Activated naive CD4-positive, alpha-beta T cell treated with anti-CD3 and anti-CD28 coated beads, Interleukin-2, amount 10 ng/mL, durations not matched to agents 7 days and 5 days (primary cell): Measurements from ENCODE around the gene SENP3.

ENCODE experiments used
- CTCF ChIA-PET: fragments of 350-600 bp; sonication (Branson Sonifier 250); formaldehyde crosslinking; loops from one replicate; lab custom pipeline; 2021; ENCODE audit warnings: antibody characterized with exemption; lab: Charles Lee
- DNase-seq: peaks from one replicate; pipeline ENCODE4 v3.0.0-alpha.2; 2020
- H3K27ac Mint-ChIP-seq: one replicate; pipeline ENCODE4 v1.8.0; 2021; ENCODE audit warnings: mild to moderate bottlenecking, moderate library complexity, mixed read lengths
- H3K27me3 Mint-ChIP-seq: one replicate; pipeline ENCODE4 v1.8.0; 2021; ENCODE audit warnings: mild to moderate bottlenecking, mixed read lengths
- H3K36me3 Mint-ChIP-seq: one replicate; pipeline ENCODE4 v1.8.0; 2021; ENCODE audit warnings: mixed read lengths
- H3K4me1 Mint-ChIP-seq: one replicate; pipeline ENCODE4 v1.8.0; 2021; ENCODE audit warnings: mixed read lengths
- H3K4me3 Mint-ChIP-seq: one replicate; pipeline ENCODE4 v1.8.0; 2021; ENCODE audit warnings: mild to moderate bottlenecking, moderate library complexity, mixed read lengths
- H3K9me3 Mint-ChIP-seq: one replicate; pipeline ENCODE4 v1.8.0; 2021; ENCODE audit warnings: mixed read lengths

Gene SENP3

DNA sequence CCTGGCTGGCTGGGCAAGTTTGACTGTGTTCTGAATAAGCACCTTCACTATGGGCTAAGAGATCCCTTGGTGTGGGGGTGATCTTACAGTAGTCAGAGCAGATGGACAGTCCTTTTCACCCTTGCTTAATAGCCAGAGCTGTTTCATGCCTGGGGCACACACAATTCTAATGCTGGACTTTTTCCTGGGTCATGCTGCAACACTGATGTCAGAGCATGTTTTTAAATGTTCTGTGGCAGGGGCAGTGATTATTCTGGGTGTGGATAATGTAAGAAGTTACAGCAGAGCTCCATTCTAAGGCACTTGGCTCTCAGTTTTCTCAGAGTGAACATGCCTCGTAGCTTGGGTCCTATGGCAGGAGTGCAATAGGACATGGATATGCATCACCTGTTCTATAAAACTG is 13.8 kb downstream of the SENP3 start:
- Mint-ChIP-seq H3K36me3 (peaks cover 85% of the 10 kb centered on the region), H3K4me1 (peaks cover 87% of the 10 kb centered on the region), H3K27ac (peak overlapping the region; percentile 49), H3K27me3 (peaks cover 9% of the 10 kb centered on the region), H3K4me3 (peak overlapping the region; percentile 94), H3K9me3 (no peaks in the 10 kb centered on the region)
- DNase-seq: no peak
- CTCF ChIA-PET: interaction anchor here (1.7 to 1.9 kb wide), 3 partner anchors 14 to 112 kb away, joined by 5 to 9 read pairs (median 6); partner anchors contain the start of genes SENP3, TP53 and WRAP53

DNA sequence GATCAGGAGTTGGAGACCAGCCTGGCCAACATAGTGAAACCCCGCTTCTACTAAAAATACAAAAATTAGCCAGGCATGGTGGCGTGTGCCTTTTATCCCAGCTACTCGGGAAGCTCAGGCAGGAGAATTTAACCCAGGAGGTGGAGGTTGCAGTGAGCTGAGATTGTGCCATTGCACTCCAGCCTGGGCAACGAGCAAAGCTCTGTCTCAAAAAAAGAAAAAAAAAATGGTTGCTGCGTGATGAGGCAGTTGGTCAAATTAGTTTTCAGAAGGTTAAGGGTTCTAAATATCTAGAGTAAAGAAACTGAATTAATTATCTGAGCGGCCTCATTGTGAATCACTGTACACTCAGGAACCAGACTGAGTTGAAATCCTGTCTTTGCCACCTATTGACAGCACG is 14.2 kb downstream of the SENP3 start:
- H3K27ac Mint-ChIP-seq: peak overlapping the region; percentile 49
- peaks cover 84% of the 10 kb centered on the region for H3K36me3 Mint-ChIP-seq
- no peak for DNase-seq
- H3K27me3 Mint-ChIP-seq: peaks cover 9% of the 10 kb centered on the region
- peak overlapping the region; percentile 94 for H3K4me3 Mint-ChIP-seq
- no peaks in the 10 kb centered on the region for H3K9me3 Mint-ChIP-seq
- peaks cover 88% of the 10 kb centered on the region for H3K4me1 Mint-ChIP-seq
- CTCF ChIA-PET: interaction anchor here (1.9 kb wide), 2 partner anchors 15 to 111 kb away, joined by 6 to 9 read pairs; partner anchors contain the start of genes SENP3, TP53 and WRAP53

DNA sequence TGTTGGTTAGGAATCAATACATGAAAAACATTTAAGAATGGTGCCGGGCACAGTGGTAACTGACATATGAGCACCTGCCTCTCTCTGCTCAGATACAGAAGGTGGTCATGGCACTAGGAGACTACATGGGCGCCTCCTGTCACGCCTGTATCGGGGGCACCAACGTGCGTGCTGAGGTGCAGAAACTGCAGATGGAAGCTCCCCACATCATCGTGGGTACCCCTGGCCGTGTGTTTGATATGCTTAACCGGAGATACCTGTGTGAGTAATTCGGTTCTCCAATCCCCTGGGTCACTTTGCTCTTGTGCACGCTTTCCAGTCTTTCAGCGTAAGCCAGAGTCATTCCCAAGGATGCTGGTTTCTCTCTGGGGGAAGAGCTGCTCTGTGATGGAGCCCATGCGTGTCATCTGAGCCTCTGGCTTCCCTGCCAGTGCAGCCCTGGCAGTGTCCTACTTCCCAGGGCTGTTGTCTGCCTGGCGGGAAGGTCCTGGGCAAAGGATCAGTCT is 14.8 kb downstream of the SENP3 start:
- CTCF ChIA-PET: interaction anchor here (1.9 kb wide), 1 partner anchor 111 kb away, joined by 6 read pairs; the partner anchor contains the start of genes TP53 and WRAP53
- no peak for DNase-seq
- Mint-ChIP-seq H3K27me3 (peaks cover 9% of the 10 kb centered on the region), H3K36me3 (peaks cover 83% of the 10 kb centered on the region), H3K4me1 (peaks cover 88% of the 10 kb centered on the region), H3K4me3 (no peak overlapping the region), H3K9me3 (no peaks in the 10 kb centered on the region), H3K27ac (peak overlapping the region; percentile 49)

DNA sequence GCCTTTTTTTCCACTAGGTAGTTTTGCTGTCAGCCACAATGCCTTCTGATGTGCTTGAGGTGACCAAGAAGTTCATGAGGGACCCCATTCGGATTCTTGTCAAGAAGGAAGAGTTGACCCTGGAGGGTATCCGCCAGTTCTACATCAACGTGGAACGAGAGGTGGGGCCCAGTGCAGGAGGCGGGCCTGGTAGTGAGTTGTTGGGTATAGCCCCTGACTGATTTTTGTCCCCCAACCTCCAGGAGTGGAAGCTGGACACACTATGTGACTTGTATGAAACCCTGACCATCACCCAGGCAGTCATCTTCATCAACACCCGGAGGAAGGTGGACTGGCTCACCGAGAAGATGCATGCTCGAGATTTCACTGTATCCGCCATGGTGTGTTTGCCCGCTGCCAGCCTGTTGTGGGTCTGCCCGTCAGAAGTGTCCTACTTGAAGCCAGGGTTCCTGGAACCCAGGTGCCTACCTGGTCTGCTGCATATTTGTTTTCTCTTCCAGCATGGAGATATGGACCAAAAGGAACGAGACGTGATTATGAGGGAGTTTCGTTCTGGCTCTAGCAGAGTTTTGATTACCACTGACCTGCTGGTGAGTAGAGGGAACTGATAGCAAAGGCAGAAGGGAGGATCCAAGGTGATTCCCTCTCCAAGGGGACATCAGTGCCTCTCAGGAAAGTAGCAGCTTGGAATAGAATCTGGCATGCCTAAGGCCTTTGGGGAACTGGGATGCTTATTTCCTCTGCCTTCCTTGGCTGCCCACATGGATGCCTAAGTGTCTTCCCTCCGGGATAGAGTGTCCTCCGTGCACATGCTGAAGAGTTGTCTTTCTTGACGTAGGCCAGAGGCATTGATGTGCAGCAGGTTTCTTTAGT is 15.8 kb downstream of the SENP3 start:
- Mint-ChIP-seq H3K27ac (peak overlapping the region; percentile 87), H3K4me3 (no peak overlapping the region), H3K9me3 (no peaks in the 10 kb centered on the region), H3K4me1 (peaks cover 90% of the 10 kb centered on the region), H3K27me3 (peaks cover 8% of the 10 kb centered on the region), H3K36me3 (peaks cover 81% of the 10 kb centered on the region)
- no peak for DNase-seq
- CTCF ChIA-PET: interaction anchor here (1.9 kb wide), 1 partner anchor 110 kb away, joined by 6 read pairs; the partner anchor contains the start of genes TP53 and WRAP53

DNA sequence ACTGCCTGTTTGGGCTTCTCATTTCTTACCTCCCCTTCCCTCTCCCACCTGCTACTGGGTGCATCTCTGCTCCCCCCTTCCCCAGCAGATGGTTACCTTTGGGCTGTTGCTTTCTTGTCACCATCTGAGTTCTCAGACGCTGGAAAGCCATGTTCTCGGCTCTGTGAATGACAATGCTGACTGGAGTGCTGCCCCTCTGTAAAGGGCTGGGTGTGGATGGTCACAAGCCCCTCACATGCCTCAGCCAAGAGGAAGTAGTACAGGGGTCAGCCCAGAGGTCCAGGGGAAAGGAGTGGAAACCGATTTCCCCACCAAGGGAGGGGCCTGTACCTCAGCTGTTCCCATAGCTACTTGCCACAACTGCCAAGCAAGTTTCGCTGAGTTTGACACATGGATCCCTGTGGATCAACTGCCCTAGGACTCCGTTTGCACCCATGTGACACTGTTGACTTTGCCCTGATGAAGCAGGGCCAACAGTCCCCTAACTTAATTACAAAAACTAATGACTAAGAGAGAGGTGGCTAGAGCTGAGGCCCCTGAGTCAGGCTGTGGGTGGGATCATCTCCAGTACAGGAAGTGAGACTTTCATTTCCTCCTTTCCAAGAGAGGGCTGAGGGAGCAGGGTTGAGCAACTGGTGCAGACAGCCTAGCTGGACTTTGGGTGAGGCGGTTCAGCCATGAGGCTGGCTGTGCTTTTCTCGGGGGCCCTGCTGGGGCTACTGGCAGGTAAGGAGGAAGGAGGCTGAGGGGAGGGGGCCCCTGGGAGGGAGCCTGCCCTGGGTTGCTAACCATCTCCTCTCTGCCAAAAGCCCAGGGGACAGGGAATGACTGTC is 17.5 kb downstream of the SENP3 start, which contains the start of gene CD68:
CD68 (plus strand) TSS at position 638 of the 833 bp plus-strand sequence; CDS start at position 678, 40 bp downstream.
- H3K9me3 Mint-ChIP-seq: no peaks in the 10 kb centered on the region
- H3K27me3 Mint-ChIP-seq: no peaks in the 10 kb centered on the region
- CTCF ChIA-PET: interaction anchor here (1.2 to 1.3 kb wide), 2 partner anchors 10 to 35 kb away, joined by 3 read pairs; partner anchors contain the start of genes FXR2 and SOX15
- DNase-seq: peak; percentile 64
- peak within 1 kb of the TSS; percentile 87 for H3K27ac Mint-ChIP-seq
- peak within 1 kb of the TSS; percentile 58 for H3K4me3 Mint-ChIP-seq
- H3K36me3 Mint-ChIP-seq: peaks cover 75% of the 10 kb centered on the region
- peaks cover 91% of the 10 kb centered on the region for H3K4me1 Mint-ChIP-seq

DNA sequence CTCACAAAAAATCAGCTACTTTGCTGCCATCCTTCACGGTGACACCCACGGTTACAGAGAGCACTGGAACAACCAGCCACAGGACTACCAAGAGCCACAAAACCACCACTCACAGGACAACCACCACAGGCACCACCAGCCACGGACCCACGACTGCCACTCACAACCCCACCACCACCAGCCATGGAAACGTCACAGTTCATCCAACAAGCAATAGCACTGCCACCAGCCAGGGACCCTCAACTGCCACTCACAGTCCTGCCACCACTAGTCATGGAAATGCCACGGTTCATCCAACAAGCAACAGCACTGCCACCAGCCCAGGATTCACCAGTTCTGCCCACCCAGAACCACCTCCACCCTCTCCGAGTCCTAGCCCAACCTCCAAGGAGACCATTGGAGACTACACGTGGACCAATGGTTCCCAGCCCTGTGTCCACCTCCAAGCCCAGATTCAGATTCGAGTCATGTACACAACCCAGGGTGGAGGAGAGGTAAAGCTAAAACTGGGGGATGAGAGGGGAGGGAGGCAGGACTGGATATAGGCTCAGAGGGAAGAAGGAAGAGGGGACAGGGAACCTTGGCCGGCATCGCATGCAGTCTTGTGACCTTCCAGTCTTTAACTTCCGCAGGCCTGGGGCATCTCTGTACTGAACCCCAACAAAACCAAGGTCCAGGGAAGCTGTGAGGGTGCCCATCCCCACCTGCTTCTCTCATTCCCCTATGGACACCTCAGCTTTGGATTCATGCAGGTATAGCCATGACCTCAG is 18.3 kb downstream of the SENP3 start:
- DNase-seq: no peak
- peak overlapping the region; percentile 87 for H3K27ac Mint-ChIP-seq
- CTCF ChIA-PET: interaction anchor here (1.0 to 1.3 kb wide), 3 partner anchors 10 to 93 kb away, joined by 3 to 6 read pairs (median 3); partner anchors contain the start of genes FXR2 and SOX15
- peaks cover 69% of the 10 kb centered on the region for H3K36me3 Mint-ChIP-seq
- peak overlapping the region; percentile 52 for H3K4me3 Mint-ChIP-seq
- no peaks in the 10 kb centered on the region for H3K9me3 Mint-ChIP-seq
- H3K4me1 Mint-ChIP-seq: peaks cover 90% of the 10 kb centered on the region
- no peaks in the 10 kb centered on the region for H3K27me3 Mint-ChIP-seq

DNA sequence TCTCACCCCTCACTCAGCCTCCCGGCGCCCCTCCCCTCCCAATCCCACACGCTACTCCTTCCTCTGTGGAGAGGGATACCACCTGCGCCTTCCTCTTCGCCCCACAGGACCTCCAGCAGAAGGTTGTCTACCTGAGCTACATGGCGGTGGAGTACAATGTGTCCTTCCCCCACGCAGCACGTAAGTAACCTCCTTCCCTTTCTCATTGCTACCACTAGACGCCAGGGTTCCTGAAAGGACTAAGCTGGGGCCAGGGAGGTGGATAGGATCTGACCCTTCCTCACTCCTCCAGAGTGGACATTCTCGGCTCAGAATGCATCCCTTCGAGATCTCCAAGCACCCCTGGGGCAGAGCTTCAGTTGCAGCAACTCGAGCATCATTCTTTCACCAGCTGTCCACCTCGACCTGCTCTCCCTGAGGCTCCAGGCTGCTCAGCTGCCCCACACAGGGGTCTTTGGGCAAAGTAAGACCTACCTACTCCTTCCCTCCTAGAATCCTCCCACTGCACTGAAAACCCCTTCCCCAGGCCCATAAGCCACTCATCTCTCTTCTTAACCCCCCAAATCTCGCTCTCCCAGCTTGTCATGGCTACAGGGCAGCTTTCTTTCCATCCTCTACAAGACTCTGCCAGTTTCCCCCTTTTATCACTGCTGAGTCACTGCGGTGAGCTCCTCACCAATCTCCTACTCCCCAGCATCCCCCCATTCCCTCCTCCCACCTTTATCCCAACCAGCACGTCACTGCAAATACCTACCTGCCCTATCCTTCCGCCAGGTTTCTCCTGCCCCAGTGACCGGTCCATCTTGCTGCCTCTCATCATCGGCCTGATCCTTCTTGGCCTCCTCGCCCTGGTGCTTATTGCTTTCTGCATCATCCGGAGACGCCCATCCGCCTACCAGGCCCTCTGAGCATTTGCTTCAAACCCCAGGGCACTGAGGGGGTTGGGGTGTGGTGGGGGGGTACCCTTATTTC is 19.2 kb downstream of the SENP3 start:
- Mint-ChIP-seq H3K27ac (peak overlapping the region; percentile 87), H3K27me3 (no peaks in the 10 kb centered on the region), H3K9me3 (no peaks in the 10 kb centered on the region), H3K4me1 (peaks cover 90% of the 10 kb centered on the region), H3K4me3 (peak overlapping the region; percentile 11), H3K36me3 (peaks cover 63% of the 10 kb centered on the region)
- CTCF ChIA-PET: interaction anchor here (1.0 to 1.1 kb wide), 2 partner anchors 9 to 92 kb away, joined by 3 to 6 read pairs; partner anchors contain the start of gene SOX15
- no peak for DNase-seq

DNA sequence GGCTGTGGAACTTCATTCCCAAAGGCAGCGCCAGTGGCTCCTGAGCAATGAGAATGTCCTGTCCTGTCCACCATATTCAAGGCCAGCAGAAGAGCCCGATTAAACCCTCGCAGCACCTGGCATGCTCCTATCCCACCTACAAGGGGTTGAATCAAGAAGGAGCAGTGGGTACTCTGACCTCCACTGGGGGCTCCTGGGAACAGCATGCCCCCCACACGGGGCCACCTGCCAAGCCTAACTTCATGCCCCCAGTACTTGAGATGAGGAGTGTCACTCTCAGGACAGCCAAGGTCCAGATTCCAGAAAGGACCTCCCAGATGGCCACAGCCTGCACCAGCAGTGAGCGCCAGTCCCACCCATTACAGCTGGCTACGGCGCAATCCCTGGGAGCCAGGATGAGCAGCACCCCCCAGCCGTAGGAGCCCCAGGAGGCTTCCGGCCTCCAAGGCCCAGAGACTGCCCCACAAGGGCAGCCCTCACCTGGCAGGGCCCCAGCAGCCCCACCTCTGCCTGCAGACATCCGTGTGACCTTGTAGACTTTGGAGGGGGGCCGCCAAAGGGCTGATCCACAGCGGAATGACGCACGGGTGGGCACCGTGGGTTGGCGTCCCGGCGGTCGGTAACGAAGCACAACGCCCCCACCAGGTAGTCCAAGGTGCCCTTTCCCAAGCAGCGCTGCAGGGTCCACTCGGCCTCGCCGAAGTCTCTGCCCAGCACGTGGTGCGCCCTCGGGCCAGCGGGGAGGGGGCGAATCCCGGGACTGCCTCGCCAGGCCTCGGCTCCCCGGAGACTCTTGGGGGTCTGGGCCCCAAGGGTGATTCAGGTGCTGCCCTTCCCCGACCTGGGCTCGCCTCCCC is 20.9 kb downstream of the SENP3 start:
- H3K4me1 Mint-ChIP-seq: peaks cover 78% of the 10 kb centered on the region
- peaks cover 48% of the 10 kb centered on the region for H3K36me3 Mint-ChIP-seq
- no peaks in the 10 kb centered on the region for H3K9me3 Mint-ChIP-seq
- CTCF ChIA-PET: interaction anchor here (1.3 kb wide), 1 partner anchor 146 kb away, joined by 4 read pairs; no protein-coding TSS in a partner anchor
- peak overlapping the region; percentile 94 for H3K4me3 Mint-ChIP-seq
- H3K27ac Mint-ChIP-seq: peak overlapping the region; percentile 99
- no peak for DNase-seq
- H3K27me3 Mint-ChIP-seq: no peaks in the 10 kb centered on the region

DNA sequence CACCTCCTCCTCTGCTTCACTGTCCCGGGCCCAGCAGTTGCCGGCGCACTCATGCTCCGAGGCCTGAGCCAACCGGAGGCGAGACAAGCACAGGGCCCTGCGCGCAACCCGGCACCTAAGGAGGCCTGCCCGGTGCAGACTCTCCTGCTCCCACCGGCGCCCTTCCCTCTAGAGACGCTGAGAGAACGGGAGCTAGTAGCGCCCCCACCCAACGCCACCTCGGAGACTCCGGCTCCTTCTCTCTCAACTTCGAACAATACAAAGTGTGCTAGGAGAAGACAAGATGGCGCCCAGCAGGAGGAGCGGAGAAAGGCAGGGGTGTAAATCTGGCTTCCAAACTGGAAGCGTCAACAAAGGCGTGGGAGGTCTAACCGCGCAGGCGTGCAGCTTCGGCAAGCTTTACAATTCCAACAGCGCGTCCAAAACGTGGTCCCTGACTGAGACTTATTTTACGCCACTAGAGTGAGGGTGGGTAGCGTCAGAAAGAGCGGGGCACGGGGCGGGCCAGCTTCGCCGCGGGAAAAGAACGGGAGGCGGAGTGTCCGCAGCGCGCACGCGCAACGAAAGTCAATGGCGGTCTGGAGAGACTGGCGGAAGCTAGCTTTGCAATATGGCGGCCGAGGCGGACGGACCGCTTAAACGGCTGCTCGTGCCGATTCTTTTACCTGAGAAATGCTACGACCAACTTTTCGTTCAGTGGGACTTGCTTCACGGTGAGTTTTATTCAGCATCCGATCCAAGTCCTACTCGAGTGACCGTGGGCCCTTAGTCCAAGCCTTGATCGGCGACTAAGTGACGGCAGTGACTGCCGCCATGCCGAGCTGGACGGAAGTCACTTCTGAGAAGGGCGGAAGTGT is 21.8 kb downstream of the SENP3 start, which contains the start of gene MPDU1:
MPDU1 (plus strand) TSS at position 600 of the 857 bp plus-strand sequence; CDS start at position 611, 11 bp downstream.
- DNase-seq: peak; percentile 96
- Mint-ChIP-seq H3K4me3 (peak within 1 kb of the TSS; percentile 94), H3K4me1 (peaks cover 71% of the 10 kb centered on the region), H3K27ac (peak within 1 kb of the TSS; percentile 99), H3K9me3 (no peaks in the 10 kb centered on the region), H3K36me3 (peaks cover 46% of the 10 kb centered on the region), H3K27me3 (no peaks in the 10 kb centered on the region)
- CTCF ChIA-PET: interaction anchor here (0.8 to 1.8 kb wide), 6 partner anchors 11 to 147 kb away, joined by 3 to 10 read pairs (median 4); partner anchors contain the start of genes FXR2, SENP3 and WRAP53

DNA sequence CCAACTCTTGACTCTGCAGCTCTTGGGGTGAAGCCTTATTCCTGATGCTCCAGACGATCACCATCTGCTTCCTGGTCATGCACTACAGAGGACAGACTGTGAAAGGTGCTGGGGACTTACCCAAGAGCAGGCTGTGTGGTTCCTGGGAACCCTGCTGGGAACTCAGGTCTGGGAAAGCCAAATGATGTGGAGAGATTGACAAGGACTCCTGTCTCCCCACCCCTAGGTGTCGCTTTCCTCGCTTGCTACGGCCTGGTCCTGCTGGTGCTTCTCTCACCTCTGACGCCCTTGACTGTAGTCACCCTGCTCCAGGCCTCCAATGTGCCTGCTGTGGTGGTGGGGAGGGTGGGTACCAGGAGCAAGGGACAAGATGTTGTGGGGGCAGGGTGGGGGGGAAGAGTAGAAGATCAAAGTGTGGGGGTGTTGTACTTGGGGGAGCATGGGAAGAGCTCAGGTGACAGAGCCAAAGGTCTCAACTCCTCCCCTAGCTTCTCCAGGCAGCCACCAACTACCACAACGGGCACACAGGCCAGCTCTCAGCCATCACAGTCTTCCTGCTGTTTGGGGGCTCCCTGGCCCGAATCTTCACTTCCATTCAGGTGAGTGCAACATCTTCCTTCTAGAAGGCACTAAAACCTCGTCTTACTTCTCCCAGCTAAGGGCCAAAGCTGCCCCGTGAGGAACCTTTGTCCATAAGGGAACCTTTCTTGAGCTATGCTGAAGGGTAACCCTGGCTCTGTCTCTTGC is 25.1 kb downstream of the SENP3 start:
- peaks cover 38% of the 10 kb centered on the region for H3K4me1 Mint-ChIP-seq
- H3K9me3 Mint-ChIP-seq: no peaks in the 10 kb centered on the region
- CTCF ChIA-PET: interaction anchor here (0.9 to 2.4 kb wide), 4 partner anchors 9 to 101 kb away, joined by 4 to 13 read pairs (median 9); partner anchors contain the start of genes SENP3, TP53 and WRAP53
- H3K4me3 Mint-ChIP-seq: no peak overlapping the region
- no peaks in the 10 kb centered on the region for H3K27me3 Mint-ChIP-seq
- H3K36me3 Mint-ChIP-seq: peaks cover 38% of the 10 kb centered on the region
- peak overlapping the region; percentile 67 for H3K27ac Mint-ChIP-seq
- DNase-seq: no peak
